ENCODE results near the gene TNIK. TPM values are rescaled to one million over a fixed set of nuclear protein-coding genes. Genes with fewer than 3 reads are reported as not detected.

The TNIK gene
- total and polyA plus RNA-seq, 10 of the 15 experiments (the other 5 are each of a cell fraction or from before 2014, with no cell fraction given) = 13.9 to 74.3 (median 48.2) TPM

DNA sequence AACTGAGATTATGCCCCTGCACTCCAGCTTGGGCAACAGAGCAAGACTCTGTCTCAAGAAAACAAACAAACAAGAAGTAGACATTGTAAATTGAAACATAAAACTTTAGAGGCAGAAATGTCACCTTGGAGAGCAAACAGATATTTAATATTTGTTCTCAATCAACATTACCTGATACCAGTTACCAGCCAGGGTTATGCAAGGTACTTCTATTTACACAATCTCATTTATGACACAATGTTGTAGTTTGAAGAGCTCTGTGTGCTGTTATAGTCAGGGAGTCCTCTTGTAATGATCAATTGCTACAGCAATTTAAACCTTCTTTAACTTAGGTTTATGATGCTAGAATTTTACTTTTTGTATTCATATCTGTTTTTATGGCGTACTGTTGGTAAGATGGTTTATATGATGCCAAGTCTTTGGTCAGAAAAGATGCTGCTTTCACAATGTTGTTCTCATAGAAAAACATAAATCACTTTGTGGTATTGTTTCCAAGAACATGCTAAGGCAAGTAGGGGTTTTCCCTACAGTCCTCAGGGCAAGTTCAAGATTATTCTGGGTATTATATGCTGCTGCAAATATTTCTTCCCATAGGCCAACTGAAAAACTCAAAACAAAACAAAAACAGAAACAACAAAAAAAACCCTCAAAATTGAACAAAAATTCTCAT lies 173.5 kb downstream of the TNIK start (continued):
- TF ChIP-seq ETV6 (conservative IDR thresholded peaks at IDR 0.05 in 1 of 2, IDR thresholded peaks at IDR 0.05 in 1 of 2; ENCODE audit: borderline replicate concordance in 1 of 2, low read depth in 1 of 2) (peak in 1 of 2 experiments; percentile 56; a peak in 1 of 4 replicates), FOXM1 (IDR thresholded peaks at IDR 0.05; ENCODE audit: low read depth, low read length) (peak; percentile 77; the same call in 1 of the 2 replicates), ZBTB4 (CRISPR knock-in tag; IDR thresholded peaks at IDR 0.05) (no peak), ZBTB33 (IDR thresholded peaks at IDR 0.05) (no peak), SKIL (IDR thresholded peaks at IDR 0.05; ENCODE audit: low read depth, poor library complexity, severe bottlenecking) (no peak), ZNF274 (IDR thresholded peaks at IDR 0.05; ENCODE audit: insufficient read depth, insufficient read length) (no peak), MEF2A (IDR thresholded peaks at IDR 0.05; ENCODE audit: insufficient read depth, low read depth, low read length) (peak; percentile 67; the same call in 1 of the 2 replicates), CREM (IDR thresholded peaks at IDR 0.05; ENCODE audit: low read depth) (0 out of 2 replicates have a peak, but pooled peaks have one; percentile 20), NR2F1 (conservative IDR thresholded peaks at IDR 0.05) (no peak), JUND (IDR thresholded peaks at IDR 0.05; ENCODE audit: low read depth, low read length) (no peak), SREBF2 (IDR thresholded peaks at IDR 0.05; ENCODE audit: low read length) (no peak), IKZF1 (conservative IDR thresholded peaks at IDR 0.05) (no peak), HCFC1 (IDR thresholded peaks at IDR 0.05; ENCODE audit: low read length) (no peak), MTA2 (IDR thresholded peaks at IDR 0.05; ENCODE audit: low read depth) (no peak; the same call in 1 of the 2 replicates), SPI1 (IDR thresholded peaks at IDR 0.05; ENCODE audit: borderline replicate concordance, insufficient read depth, low read depth, low read length) (no peak), CREB1 (IDR thresholded peaks at IDR 0.05; ENCODE audit: low read depth) (peak; percentile 49; the same call in 1 of the 2 replicates), NFYA (IDR thresholded peaks at IDR 0.05; ENCODE audit: borderline replicate concordance, low read depth, low read length) (no peak), PAX8 (IDR thresholded peaks at IDR 0.05) (no peak), CHD2 (IDR thresholded peaks at IDR 0.05; ENCODE audit: borderline replicate concordance, low read depth, low read length) (no peak), TARDBP (IDR thresholded peaks at IDR 0.05; ENCODE audit: borderline replicate concordance) (no peak), POLR2A (IDR thresholded peaks at IDR 0.05; ENCODE audit: low read depth, low read length) (no peak), ASH2L (IDR thresholded peaks at IDR 0.05; ENCODE audit: borderline replicate concordance, low read depth) (no peak), LARP7 (IDR thresholded peaks at IDR 0.05) (no peak), CBFB (IDR thresholded peaks at IDR 0.05; ENCODE audit: low read depth) (no peak), ZNF622 (IDR thresholded peaks at IDR 0.05) (no peak), MYC (IDR thresholded peaks at IDR 0.05; ENCODE audit: insufficient read depth, insufficient read length, insufficient replicate concordance, low read length, severe bottlenecking) (no peak)

Data from GM12878 (cell line).